Peyer's patch (tissue), 4 donors: ENCODE results near the gene DPEP3. TPM values are rescaled to one million over a fixed set of nuclear protein-coding genes. Genes with fewer than 3 reads are reported as not detected.
"Not testable (repeated sequence)": the region's sequence is repeated elsewhere in the genome, so short reads cannot be mapped to it uniquely, and the experiment has no call there.

Experiments
- DNase-seq, 3 donors: peaks; one replicate each; pipeline ENCODE4 v3.0.0-alpha.2; 2017 to 2019
- H3K27ac ChIP-seq, 4 donors: fragments of 200-600 bp; sonication (generic); one replicate each; pipeline ENCODE4 v1.5.1; 2016 to 2019
- H3K27me3 ChIP-seq, 2 donors: fragments of 200-600 bp; sonication (generic); one replicate each; pipeline ENCODE4 v1.5.1; 2019
- H3K36me3 ChIP-seq, 3 donors: fragments of 200-600 bp; sonication (generic); one replicate each; pipeline ENCODE4 v1.5.1; 2016 to 2019
- H3K4me1 ChIP-seq, 4 donors: fragments of 200-600 bp; sonication (generic); one replicate each; pipeline ENCODE4 v1.5.1; 2016 to 2019
- H3K4me3 ChIP-seq, 4 donors: fragments of 200-600 bp; sonication (generic); 1 replicate in 3 of 4; 2 replicates in 1 of 4; pipeline ENCODE4 v1.5.1; 2016 to 2019; ENCODE audit warnings: mild to moderate bottlenecking in 1 of 4
- H3K9me3 ChIP-seq, 4 donors: fragments of 200-600 bp; sonication (generic); one replicate each; pipeline ENCODE4 v1.5.1; 2016 to 2019; ENCODE audit warnings: mild to moderate bottlenecking in 1 of 4
- CTCF ChIP-seq, 6 experiments: fragments of 450-650 bp in 4 of 6; fragments of 200-600 bp in 2 of 6; sonication (generic) in 1 of 6; IDR thresholded peaks; one replicate each; pipeline ENCODE4 v1.5.1; 2017 to 2019; ENCODE audit warnings: antibody characterized with exemption in 6 of 6, mild to moderate bottlenecking in 3 of 6, moderate library complexity in 1 of 6
- POLR2A ChIP-seq, 2 donors: fragments of 450-650 bp; IDR thresholded peaks; one replicate each; pipeline ENCODE4 v1.5.1; 2017; ENCODE audit warnings: antibody characterized with exemption in 2 of 2, mild to moderate bottlenecking in 2 of 2, moderate library complexity in 2 of 2
- total RNA-seq, 4 donors: library from RNA; depleted of rRNA; stranded (reverse); fragments of >200 nt; gene quantifications; one replicate each; pipeline ENCODE4 v1.1.0, GENCODE V29; 2016

Gene DPEP3
- total RNA-seq, 4 donors from 2014 or later = not detected

DNA sequence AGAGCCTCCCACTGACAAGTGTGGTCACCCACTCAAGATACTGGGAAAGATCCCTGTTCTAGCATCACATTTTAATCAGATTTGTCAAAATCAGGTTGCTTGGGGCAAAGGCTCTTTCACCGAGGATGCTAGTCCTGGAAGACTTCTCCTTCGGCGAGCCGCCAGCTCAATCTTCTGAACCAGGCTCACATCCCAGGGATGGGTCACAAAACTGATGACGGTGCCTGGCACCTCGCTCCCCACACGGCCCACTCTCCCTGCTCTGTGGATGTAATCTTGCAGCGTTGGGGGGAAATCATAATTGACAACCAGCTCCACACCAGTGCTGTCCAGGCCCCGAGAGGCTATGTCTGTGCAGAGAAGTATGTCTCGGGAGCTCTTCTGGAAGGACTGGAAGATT, 41.2 kb upstream of the DPEP3 start:
- no peak for TF ChIP-seq POLR2A (IDR thresholded peaks at IDR 0.05)
- H3K27me3 ChIP-seq = no peaks in the 10 kb centered on the region
- peaks cover 0 to 7% (median 0%) of the 10 kb centered on the region in 3 donors for H3K36me3 ChIP-seq
- no peak overlapping the region for H3K4me3 ChIP-seq
- peaks cover 0 to 27% (median 11%) of the 10 kb centered on the region in 4 donors for H3K4me1 ChIP-seq
- no peak for DNase-seq
- H3K9me3 ChIP-seq = no peaks in the 10 kb centered on the region
- no peak overlapping the region for H3K27ac ChIP-seq

- no peaks in the 10 kb centered on the region for H3K27me3 ChIP-seq
- peaks cover 0 to 7% (median 0%) of the 10 kb centered on the region in 3 donors for H3K36me3 ChIP-seq
- peaks cover 0 to 25% (median 11%) of the 10 kb centered on the region in 4 donors for H3K4me1 ChIP-seq
- TF ChIP-seq CTCF (IDR thresholded peaks at IDR 0.05) (no peak), POLR2A (IDR thresholded peaks at IDR 0.05) (no peak)
- no peaks in the 10 kb centered on the region for H3K9me3 ChIP-seq
- H3K4me3 ChIP-seq = no peak overlapping the region
- H3K27ac ChIP-seq = no peak overlapping the region
- no peak for DNase-seq
Measured at GRCh38 chr16:68019167-68019680, 38.9 kb upstream of the DPEP3 start.

GRCh38 chr16:68015681-68016080, 35.4 kb upstream of the DPEP3 start, which contains the start of gene DPEP2NB:
Gene DPEP2NB (minus strand): TSS chr16:68015911. CDS start chr16:68015770, 141 bp downstream.
- Histone ChIP-seq H3K9me3 (no peaks in the 10 kb centered on the region), H3K4me1 (no peaks in the 10 kb centered on the region), H3K4me3 (no peak within 1 kb of the TSS), H3K27me3 (no peaks in the 10 kb centered on the region), H3K36me3 (no peaks in the 10 kb centered on the region), H3K27ac (no peak within 1 kb of the TSS)
- no peak for DNase-seq
- TF ChIP-seq POLR2A (IDR thresholded peaks at IDR 0.05) (no peak), CTCF (IDR thresholded peaks at IDR 0.05) (no peak)

- Histone ChIP-seq H3K27ac (no peak overlapping the region), H3K4me3 (no peak overlapping the region)
Measured at GRCh38 chr16:68013440-68013839, 33.1 kb upstream of the DPEP3 start.

GRCh38 chr16:68009872-68010271, 29.6 kb upstream of the DPEP3 start:
- H3K4me1 ChIP-seq = peaks cover 0 to 18% (median 3%) of the 10 kb centered on the region in 4 donors
- not testable (repeated sequence) for H3K4me3 ChIP-seq, H3K27ac ChIP-seq, H3K27me3 ChIP-seq, H3K36me3 ChIP-seq, DNase-seq, H3K9me3 ChIP-seq

More at GRCh38 chr16:68013440-68013839, 33.1 kb upstream of the DPEP3 start:
- no peaks in the 10 kb centered on the region for H3K9me3 ChIP-seq
- TF ChIP-seq CTCF (IDR thresholded peaks at IDR 0.05) (no peak), POLR2A (IDR thresholded peaks at IDR 0.05) (no peak)
- no peaks in the 10 kb centered on the region for H3K36me3 ChIP-seq
- no peak for DNase-seq
- H3K4me1 ChIP-seq = no peaks in the 10 kb centered on the region
- H3K27me3 ChIP-seq = no peaks in the 10 kb centered on the region

DNA sequence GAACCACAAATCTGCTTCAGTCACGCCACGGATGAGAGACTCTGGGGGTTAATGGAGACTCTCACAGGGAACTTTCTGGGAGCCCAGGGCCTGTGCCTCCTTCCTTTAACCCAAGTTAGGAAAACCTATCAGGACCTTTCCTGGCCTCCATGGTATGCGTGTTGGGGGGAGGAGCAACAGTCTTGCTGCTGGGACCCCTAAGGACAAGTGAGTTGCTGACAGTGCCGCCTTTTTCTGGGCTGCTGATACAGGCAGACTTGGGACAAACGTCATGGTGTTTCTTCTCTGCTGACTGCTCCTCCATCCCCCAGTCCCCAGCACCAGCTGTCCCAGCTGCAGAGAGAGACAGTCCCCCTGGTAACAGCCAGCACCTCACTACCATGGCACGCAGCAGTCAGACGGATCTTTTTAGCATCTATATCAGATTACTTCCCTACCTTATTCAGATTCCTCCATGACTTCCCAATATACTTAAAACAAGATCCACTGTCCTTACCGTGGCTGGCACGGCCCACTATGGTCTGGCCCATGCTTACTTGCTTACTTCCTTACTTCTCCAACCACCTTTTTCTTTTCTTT, 28.9 kb upstream of the DPEP3 start:
- no peaks in the 10 kb centered on the region for H3K9me3 ChIP-seq
- TF ChIP-seq POLR2A (IDR thresholded peaks at IDR 0.05) (no peak), CTCF (IDR thresholded peaks at IDR 0.05) (no peak)
- H3K36me3 ChIP-seq = no peaks in the 10 kb centered on the region
- no peak overlapping the region for H3K27ac ChIP-seq
- peaks cover 0 to 18% (median 3%) of the 10 kb centered on the region in 4 donors for H3K4me1 ChIP-seq
- H3K4me3 ChIP-seq = no peak overlapping the region
- H3K27me3 ChIP-seq = no peaks in the 10 kb centered on the region
- DNase-seq = no peak
